Loucy (cell line): Measurements from ENCODE around the gene PGS1.

Experiments used
- H2AFZ ChIP-seq: fragments of 200-600 bp; sonication (generic); 2 replicates; pipeline ENCODE4 v1.6.0; 2016; ENCODE audit warnings: antibody characterized with exemption, mild to moderate bottlenecking, low read length, moderate library complexity
- H3F3A ChIP-seq: fragments of 200-600 bp; 2 replicates; pipeline ENCODE4 v1.6.0; 2016; ENCODE audit warnings: antibody characterized with exemption, low read depth, mild to moderate bottlenecking
- H3K27me3 ChIP-seq: fragments of 200-600 bp; sonication (generic); 2 replicates; pipeline ENCODE4 v1.6.1; 2014; ENCODE audit warnings: low read length, mild to moderate bottlenecking; ENCODE audit not compliant: insufficient read depth, poor library complexity, severe bottlenecking
- H3K36me3 ChIP-seq: fragments of 200-600 bp; sonication (generic); 2 replicates; pipeline ENCODE4 v1.6.1; 2016; ENCODE audit warnings: low read length; ENCODE audit not compliant: insufficient read depth
- H3K4me1 ChIP-seq: fragments of 200-600 bp; sonication (generic); 2 replicates; pipeline ENCODE4 v1.5.1; 2014; ENCODE audit warnings: low read length, mild to moderate bottlenecking; ENCODE audit not compliant: insufficient read depth, poor library complexity, severe bottlenecking
- H3K4me2 ChIP-seq: fragments of 200-600 bp; sonication (generic); 2 replicates; pipeline ENCODE4 v1.6.0; 2014; ENCODE audit warnings: antibody characterized with exemption, low read length, low read depth, mild to moderate bottlenecking; ENCODE audit not compliant: poor library complexity, severe bottlenecking
- H3K4me3 ChIP-seq: fragments of 200-600 bp; sonication (generic); 2 replicates; pipeline ENCODE4 v1.5.1; 2014; ENCODE audit warnings: low read length, mild to moderate bottlenecking, mixed read lengths; ENCODE audit not compliant: poor library complexity, severe bottlenecking
- H3K79me2 ChIP-seq: fragments of 200-600 bp; sonication (generic); 2 replicates; pipeline ENCODE4 v1.6.1; 2014; ENCODE audit warnings: low read length; ENCODE audit not compliant: insufficient read depth
- H3K9ac ChIP-seq: fragments of 200-600 bp; sonication (generic); 2 replicates; pipeline ENCODE4 v1.6.0; 2014; ENCODE audit warnings: mild to moderate bottlenecking, low read depth, low read length, moderate library complexity; ENCODE audit not compliant: poor library complexity, severe bottlenecking
- H3K9me2 ChIP-seq: fragments of 200-600 bp; sonication (generic); replicated peaks from 2 replicates; pipeline ENCODE4 v1.6.1; 2016; ENCODE audit warnings: low read depth, low read length, mixed read lengths
- H3K9me3 ChIP-seq: fragments of 200-600 bp; sonication (generic); 2 replicates; pipeline ENCODE4 v1.6.1; 2014; ENCODE audit warnings: mild to moderate bottlenecking, antibody characterized with exemption, low read length, low read depth; ENCODE audit not compliant: insufficient read depth
- H4K20me1 ChIP-seq: fragments of 200-600 bp; sonication (generic); 2 replicates; pipeline ENCODE4 v1.6.0; 2014; ENCODE audit warnings: antibody characterized with exemption, low read length, mild to moderate bottlenecking; ENCODE audit not compliant: insufficient read depth, poor library complexity, severe bottlenecking
- CTCF ChIP-seq: fragments of 200-600 bp; sonication (generic); conservative IDR thresholded peaks from 2 replicates; pipeline ENCODE4 v1.5.1; 2014; ENCODE audit warnings: mild to moderate bottlenecking, antibody characterized with exemption, low read length
- EZH2phosphoT487 ChIP-seq: fragments of 200-600 bp; IDR thresholded peaks from 2 replicates; pipeline ENCODE4 v1.6.1; 2018; ENCODE audit warnings: antibody characterized with exemption, mild to moderate bottlenecking, moderate library complexity, borderline replicate concordance

Gene PGS1

DNA sequence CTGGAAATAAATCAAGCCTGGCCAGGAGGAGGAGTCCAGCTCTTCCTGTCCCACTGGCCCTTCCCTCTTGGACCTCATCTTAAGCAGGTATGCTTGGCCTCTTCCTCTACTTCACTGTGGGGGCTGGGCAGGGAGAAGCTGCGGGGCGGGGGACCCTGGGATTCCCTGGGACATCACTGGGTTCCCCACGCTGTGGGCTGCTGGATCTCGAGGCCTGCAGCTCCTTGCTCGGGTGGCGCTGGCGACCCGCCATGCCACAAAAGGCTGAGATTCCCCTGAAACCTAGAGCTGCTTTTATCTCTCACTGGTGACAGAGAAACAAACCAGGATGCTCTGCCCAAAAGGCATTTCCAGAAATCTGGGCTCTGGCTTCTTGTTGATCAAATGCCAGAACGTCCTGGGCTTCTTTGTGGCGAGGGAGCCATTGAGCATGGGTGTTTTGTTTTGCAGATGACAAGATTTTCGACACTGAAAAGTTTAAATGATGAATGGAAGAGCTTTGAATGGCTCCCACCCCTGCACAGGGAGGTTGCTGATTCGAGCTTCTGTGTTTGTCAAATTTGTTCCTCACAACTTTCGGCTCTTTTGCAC, 8.6 kb upstream of the PGS1 start:
- no peak for TF ChIP-seq CTCF
- TF ChIP-seq EZH2phosphoT487, result no peak
- Histone ChIP-seq H3K4me3 (no peak overlapping the region), H3K36me3 (no peaks in the 10 kb centered on the region), H3K4me1 (peaks cover 5% of the 10 kb centered on the region), H3K9me2 (no peaks in the 10 kb centered on the region), H3K79me2 (no peaks in the 10 kb centered on the region), H2AFZ (no peak overlapping the region), H4K20me1 (no peaks in the 10 kb centered on the region), H3K9ac (no peak overlapping the region), H3K4me2 (no peak overlapping the region), H3K9me3 (no peaks in the 10 kb centered on the region), H3F3A (no peaks in the 10 kb centered on the region), H3K27me3 (no peaks in the 10 kb centered on the region)

DNA sequence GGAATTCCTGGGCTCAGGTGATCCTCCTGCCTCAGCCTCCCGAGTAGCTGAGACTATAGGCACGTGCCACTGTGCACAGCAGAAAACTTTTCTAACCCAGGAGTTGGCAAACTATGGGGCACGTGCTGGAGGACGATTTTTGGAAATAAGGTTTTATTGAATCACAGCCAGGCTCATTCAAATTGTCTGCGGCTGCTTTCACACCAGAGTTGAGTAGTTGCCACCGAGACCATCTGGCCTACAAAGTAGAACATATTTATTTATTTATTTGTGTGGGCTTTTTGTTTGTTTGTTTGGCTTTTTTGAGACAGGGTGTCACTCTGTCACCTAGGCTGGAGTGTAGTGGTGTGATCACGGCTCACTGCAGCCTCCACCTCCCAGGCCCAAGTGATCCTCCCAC, 7.4 kb upstream of the PGS1 start:
- no peak for TF ChIP-seq EZH2phosphoT487
- no peak for TF ChIP-seq CTCF
- no peak overlapping the region for H3K4me3 ChIP-seq
- H3K27me3 ChIP-seq, result no peaks in the 10 kb centered on the region
- no peaks in the 10 kb centered on the region for H3K9me3 ChIP-seq
- no peak overlapping the region for H3K9ac ChIP-seq
- H2AFZ ChIP-seq, result no peak overlapping the region
- no peak overlapping the region for H3K4me2 ChIP-seq
- H3K9me2 ChIP-seq, result no peaks in the 10 kb centered on the region
- no peaks in the 10 kb centered on the region for H3K36me3 ChIP-seq
- peaks cover 10% of the 10 kb centered on the region for H3K4me1 ChIP-seq
- H4K20me1 ChIP-seq, result no peaks in the 10 kb centered on the region
- H3F3A ChIP-seq, result no peaks in the 10 kb centered on the region
- no peaks in the 10 kb centered on the region for H3K79me2 ChIP-seq

DNA sequence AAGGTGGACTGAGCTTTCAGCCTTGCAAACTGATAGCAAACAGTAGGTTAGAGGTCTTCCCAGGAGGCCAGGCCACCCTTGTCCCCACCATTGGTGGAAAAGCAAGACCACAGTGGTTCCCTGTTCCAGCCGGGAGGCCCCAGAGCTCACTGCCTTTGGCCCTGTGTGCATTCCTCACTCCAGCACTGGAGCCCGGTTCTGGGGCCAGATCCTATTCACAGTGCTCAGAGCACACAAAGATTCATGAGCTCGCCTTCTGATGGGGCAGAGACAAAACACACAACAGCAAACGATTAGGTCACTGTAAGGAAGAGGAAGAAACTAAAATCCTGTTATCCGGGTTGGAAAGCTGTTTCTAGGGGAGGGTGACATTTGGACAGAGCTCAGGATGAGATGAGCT, 5.6 kb upstream of the PGS1 start:
- peaks cover 10% of the 10 kb centered on the region for H3K4me1 ChIP-seq
- H3K79me2 ChIP-seq, result no peaks in the 10 kb centered on the region
- H2AFZ ChIP-seq, result no peak overlapping the region
- H3K9me2 ChIP-seq, result no peaks in the 10 kb centered on the region
- H4K20me1 ChIP-seq, result no peaks in the 10 kb centered on the region
- no peak overlapping the region for H3K4me2 ChIP-seq
- no peaks in the 10 kb centered on the region for H3K36me3 ChIP-seq
- TF ChIP-seq EZH2phosphoT487, result no peak
- no peak for TF ChIP-seq CTCF
- H3K9me3 ChIP-seq, result no peaks in the 10 kb centered on the region
- no peaks in the 10 kb centered on the region for H3K27me3 ChIP-seq
- H3K4me3 ChIP-seq, result no peak overlapping the region
- H3K9ac ChIP-seq, result no peak overlapping the region
- no peaks in the 10 kb centered on the region for H3F3A ChIP-seq
